ENCODE data around the gene VAV2.
A peak's percentile ranks its signal among the peaks of the same experiment; 100 is the strongest.

VAV2 gene

DNA sequence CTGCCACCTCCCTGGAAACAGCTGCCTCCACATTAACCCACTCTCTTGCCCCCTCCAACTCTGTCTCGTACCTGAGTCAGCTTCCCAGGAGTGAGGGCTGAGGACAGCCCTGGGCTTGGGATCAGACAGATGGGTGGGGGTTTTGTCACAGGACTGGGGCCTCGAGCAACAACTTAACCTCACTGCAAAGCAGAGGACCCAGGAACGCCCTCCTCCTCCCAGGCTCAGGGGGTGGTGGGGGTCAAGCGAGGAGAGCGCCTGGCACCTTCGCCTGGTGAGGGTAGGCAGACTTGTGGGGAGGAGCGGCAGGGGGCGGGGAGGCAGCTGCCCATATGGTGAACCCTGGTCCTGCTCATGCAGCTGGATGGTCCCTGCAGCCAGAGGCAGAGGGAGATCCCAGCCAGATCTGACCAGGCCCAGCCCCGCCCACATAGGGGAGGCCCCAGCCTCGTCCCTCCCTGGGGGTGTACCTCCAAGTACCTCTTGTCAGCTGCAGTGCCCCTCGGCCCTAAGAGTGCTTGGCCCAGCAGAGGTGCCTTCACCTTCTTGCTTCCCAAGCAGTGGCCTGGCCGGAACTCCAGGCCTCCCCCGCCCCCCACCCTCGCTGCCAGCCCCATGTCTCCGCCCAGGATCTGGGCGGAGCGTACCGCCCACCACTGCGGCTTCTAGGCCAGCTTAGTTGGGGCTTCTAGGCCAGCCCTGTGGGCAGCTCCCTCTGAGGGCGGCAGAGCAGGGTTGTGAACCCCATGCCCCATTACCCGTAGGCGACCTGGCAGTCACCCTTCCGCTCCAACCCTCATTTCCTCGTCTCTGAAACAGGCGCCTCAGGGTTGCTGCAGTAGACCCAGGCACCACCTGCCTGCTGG, 254.1 kb downstream of the VAV2 start, which contains the start of gene SARDH:
TSS of gene SARDH (minus strand) at position 579 of the 866 bp plus-strand sequence. CDS start 4,179 bp downstream, outside the sequence.
- DNase-seq, result peak; percentile 83 to 92 (median 91)

DNA sequence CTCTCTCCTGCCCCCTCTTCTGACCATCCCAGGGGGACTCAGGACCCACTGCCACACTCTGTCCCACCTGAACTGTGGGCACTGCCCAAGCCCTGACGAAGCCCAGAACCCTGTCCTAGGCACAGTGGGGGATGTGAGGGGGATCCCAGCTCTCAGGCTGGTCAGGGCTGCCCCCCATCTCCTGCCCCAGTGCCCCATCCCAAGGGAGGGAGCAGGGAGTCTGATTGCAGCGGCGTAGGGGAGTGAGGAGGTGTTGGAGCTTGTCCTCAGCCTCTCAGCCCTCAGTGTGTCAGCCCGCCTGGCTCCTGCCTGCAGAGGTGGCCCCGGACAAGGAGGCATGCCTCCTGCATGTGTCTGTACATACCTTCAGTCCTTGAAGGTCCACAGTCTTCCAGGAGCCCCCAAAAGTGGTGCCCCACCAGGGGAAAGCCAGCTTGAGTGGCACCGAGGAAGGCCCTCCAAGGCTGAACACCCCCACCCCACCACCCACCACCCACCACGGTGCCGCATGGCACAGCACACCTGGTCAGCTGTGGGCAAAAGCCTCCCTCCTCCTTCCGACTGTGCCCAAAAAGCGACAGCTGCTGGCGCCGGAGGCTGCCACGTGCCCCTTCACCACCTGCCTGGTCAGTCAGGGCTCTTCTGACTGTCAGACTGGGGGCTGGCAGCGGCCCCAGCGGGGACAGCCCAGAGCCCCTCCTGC, 254.9 kb downstream of the VAV2 start:
- no peak for DNase-seq

GRCh38 chr9:133735931-133736330, 256.2 kb downstream of the VAV2 start:
- peak in 3 of 4 experiments; percentile 61 to 67 (median 65) for DNase-seq

DNA sequence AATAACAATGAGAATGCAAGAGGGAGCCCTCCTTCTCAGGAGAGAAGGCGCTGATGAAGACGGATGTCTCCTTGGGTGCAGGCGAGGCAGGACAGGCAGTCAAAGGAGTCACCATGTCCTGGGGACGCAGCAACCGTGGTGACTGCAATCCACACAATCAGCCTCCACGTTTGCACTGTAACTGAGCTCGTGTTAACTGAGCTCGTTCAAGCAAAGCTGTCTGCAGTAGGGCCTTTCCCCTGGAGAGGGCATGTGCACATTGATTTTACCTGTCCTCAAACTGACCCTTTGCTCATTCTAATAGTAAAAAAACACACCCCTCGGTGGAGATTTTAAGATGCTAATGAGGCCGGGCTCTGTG, 256.7 kb downstream of the VAV2 start:
- DNase-seq, result no peak

DNA sequence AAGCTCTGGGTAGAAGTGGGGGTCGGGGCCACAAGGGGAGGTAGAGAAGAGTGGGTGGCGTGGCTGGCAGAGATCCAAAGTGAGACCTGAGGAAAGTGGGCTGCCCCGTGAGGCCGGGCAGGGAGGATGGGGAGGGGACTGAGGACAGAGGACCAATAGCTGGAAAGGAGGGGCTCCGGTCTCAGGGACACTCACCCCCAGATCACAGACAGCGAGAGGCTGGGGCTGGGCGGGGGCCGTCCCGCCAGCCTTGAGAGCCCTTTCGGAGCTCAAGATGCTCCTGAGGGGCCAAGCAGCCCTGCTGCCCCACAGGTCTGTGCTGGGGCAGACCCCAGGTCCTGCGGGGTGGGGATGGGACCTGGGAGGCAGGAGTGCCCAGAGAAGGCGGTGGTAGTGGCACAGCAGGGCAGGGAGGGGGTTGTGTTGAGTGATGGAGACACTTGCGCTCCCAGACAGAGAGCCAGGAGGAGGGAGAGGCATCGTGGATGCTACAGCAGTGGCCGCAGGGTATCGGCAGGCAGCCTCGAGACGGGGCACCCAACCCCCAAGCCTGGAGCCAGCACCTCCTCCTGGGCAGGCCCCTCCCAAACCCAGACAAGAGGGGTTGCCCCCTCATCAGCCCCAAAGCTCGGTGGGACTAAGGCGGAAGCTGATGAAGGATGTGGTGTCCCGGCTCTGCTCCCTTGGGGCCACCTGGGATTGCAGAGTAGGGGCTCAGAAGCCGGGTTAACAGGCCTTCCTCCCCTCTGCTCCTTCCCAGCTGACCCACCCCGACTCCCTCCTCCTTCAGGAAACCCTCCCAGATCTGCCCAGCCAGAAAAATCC, 257.3 kb downstream of the VAV2 start:
- DNase-seq, result no peak

DNA sequence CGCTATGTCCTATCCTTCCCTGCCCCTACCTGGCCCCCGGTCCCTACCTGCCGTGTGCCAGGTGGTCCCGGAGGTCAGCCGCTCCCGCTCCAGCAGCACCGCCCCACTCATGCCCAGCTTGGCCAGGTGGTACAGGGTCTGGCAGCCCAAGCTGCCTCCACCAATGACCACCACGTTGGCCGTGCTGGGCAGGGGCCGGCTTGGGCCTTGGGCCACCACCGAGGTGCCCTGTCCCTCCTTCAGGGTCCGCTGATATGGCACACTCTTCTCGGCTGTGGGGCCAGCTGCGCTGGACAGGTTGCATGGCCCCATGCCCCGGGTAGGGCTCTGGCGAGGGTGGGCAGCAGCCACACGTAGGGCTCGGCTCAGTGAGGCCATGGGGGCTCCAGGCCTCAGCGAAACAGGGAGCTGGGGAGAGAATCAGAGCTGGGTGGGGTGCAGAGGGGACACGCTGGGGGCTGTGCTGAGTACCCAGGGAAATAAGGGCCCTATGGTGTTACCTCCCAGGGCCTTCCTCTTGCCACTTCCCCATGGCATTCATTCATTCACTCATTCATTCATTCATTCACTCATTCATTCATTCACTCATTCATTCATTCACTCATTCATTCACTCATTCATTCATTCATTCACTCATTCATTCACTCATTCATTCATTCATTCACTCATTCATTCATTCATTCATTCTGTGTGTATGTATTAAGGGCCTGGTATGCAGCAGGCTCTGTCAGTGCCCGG, 258.2 kb downstream of the VAV2 start:
- DNase-seq, result no peak

DNA sequence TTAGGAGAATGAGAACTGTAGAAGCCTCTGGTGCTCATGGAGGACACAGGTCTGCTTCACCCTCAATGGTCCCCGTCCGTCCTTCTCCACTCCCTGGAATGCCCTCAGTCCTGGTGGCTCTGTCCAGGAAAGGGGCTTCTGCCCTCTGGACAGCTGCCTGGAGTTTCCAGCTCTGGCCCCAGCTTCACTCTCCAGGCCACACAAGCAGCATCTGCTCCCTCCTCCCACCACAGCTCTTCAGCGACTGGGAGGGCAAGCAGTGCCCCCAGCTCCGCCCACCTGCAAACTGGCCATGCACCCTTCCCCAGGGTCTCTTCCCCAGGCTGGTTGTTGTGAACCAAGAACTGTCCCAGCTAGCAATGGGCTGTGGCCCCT, 258.7 kb downstream of the VAV2 start:
- no peak for DNase-seq

DNA sequence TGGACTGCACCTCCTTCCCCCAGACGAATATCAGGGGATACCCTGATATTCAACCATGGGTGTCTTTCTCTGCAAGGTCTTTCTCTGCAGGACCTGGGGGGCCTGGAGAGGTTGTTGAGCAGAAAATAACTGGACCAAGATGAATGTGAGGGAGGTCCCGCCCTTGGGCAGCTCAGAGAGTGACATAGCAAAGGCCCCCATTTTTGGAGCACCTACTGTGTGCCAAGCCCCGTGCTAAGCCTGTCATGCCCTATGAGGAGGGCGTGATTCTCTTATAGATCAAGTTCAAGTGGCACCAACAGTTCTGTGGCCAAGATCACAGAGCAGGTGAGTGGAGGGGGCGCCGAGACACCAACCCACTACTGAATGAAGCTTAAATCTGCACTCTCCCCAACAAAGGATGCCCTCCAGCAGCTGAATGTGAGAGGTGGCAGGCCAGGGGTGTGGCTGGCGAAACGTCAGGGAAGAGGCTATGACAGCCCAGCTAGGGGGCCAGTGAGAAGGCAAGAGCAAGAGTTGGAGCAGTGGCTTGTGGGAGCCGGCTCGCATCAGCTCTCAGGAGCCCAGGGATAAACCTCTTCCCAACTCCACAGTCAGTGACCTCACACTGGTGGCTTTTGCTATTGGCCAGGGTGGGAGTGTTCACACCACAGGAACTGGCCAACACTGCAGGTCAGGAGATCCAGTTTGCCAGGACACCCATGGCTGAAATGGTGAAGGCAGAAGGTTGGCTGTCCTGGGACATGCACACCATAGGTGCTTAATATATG, 259.3 kb downstream of the VAV2 start:
- no peak for DNase-seq

DNA sequence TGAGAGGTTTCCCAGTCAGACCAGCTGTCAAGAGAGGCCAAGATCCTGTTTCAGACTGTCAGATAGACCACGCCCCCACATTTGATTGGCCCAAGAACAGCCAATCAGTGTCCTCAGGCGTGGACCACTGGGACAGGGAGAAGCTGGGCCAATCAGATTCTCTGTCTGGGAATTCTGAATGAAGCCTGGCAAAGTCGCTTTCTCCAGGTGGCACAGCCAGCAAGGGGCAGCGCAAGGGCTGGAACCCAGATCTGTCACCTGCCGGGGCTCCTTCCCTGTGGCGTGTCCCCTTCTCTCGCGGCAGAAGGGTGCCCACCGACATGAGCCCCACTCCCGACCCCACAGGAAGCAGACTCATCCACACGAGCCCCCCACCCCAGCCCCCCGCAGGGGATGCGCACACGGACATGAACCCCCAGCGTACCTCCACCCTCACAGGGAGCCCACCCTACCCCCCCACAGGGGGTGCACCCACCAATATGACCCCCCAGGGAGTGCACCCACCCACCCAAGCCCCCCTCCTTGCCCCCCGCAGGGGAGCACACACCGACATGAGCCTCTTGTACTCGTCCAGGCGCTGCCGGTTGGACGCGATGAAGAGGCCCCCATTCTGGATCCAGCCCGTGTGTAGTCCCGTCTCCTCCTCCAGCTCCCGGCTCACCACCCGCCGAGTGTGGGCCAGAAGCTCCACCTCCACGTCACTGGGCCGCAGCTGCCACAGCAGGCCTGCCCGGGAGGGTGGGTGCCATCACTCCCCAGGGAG, 260.1 kb downstream of the VAV2 start:
- peak in 3 of 4 experiments; percentile 16 to 32 (median 28) for DNase-seq

GRCh38 chr9:133730994-133731715, 261.0 kb downstream of the VAV2 start:
- no peak for DNase-seq

DNA sequence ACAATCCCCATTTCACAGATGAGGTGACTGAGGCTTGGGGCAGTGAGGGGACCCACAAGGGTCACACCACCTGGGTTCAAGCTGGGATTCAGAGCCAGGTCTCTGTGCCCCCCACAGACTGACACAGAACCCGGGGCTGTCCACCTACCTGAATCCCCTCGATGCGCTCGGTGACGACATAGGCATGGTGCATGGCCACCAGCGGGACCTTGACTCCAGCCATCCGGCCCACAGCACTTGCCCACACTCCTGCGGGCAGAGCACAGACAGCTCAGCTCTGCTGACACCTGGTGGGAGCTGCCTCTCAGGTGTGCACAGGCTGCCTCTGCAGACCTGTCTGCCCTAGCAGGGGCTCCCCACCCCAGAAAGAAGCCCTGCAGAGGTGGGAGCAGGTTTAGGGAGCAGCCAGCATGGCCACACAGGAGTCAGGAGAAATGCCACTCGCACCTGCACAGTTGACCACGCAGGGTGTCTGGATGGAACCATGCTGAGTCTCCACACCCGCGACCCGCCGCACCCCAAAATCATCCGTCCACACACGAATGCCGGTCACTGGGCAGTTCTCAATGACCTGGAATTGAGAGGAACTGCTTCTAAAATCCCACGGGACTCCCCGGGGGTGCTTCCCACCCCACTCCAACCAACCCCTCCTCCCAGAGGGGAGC, 262.4 kb downstream of the VAV2 start:
- no peak for DNase-seq

DNA sequence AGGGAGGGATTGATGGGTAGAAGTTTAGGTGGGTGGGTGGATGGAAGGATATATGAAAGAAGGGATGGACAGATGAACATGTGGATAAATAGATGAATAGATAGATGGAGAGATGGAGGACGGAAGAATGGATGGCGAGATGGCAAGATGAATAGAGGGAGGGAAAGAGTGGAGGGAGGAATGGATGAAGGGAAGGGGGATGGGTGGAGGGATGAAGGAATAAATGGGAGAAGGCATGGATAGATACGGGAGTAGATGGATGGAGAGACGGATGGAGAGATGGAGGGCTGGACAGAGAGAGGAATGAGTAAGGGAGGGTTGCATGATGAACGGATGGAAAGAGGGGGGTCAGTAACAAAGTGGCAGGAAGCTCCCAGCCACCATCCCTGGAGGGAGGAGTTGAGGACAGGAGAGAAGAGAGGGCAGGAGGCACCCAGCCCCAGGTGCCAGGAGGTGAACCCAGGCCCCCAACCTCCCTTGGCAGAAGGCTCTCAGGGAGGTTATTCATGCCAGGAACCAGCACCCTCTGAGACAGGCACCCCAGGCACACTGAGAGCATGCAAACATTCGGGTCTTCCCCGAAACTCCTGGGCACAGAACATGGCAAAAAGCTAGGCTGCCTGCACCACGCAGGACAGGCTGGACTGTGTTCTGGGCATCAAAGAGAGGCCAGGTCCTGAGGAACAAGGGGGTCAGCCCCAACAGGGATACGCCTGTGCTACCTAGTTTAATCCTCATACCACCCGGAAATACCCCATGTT, 263.1 kb downstream of the VAV2 start:
- no peak for DNase-seq

DNA sequence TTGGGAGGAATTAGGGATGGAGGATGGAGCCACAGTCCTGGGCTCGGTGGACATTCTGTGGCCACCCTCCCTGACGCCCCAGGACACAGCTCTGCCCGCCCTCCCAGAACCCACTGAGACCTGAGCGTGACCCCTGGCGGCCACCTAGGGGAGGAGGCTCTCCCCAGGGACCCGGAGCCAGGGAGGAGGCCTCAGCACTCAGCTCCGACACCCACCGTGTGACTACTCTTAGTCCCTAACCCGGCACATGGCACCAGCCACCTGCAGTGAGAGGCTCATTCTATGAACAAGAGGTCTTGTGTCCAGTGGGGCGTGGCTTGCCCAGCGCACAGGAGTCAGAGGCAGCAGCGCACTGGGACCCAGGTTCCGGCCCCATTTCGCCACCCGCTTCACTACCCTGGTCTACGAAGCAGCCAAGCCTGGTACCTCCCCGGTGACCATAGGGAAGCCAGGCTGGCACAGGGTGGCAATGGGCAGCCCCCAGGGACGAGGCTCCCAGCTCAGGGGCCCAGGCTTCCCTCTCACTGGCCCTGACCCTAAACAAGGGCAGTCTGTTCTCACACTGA, 264.2 kb downstream of the VAV2 start:
- DNase-seq, result no peak

- no peak for DNase-seq
These were observed 264.7 kb downstream of the VAV2 start for GRCh38 chr9:133727277-133727875.

- DNase-seq, result peak; percentile 19 to 57 (median 39)
These were observed 265.5 kb downstream of the VAV2 start for GRCh38 chr9:133726401-133727276.

GRCh38 chr9:133725886-133726285, 266.2 kb downstream of the VAV2 start:
- DNase-seq, result peak in 1 of 4 experiments; percentile 1

Data from suppressor macrophage (primary cell).